ENCODE data around the gene MARCHF3.

GRCh38 chr5:127064253-127064840 is 34.0 kb upstream of the MARCHF3 start:
- TF ChIP-seq CTCF (IDR thresholded peaks at IDR 0.05): no peak
- no peak for TF ChIP-seq POLR2A (IDR thresholded peaks at IDR 0.05)
